Hepatocyte (in vitro differentiated cells): Measurements from ENCODE around the gene LRMDA. TPM values are rescaled to one million over a fixed set of nuclear protein-coding genes. Genes with fewer than 3 reads are reported as not detected.
A peak's percentile ranks its signal among the peaks of the same experiment; 100 is the strongest.

Experiments
- DNase-seq: peaks from one replicate; pipeline ENCODE4 v3.0.0-alpha.2; 2016; ENCODE audit warnings: low spot score
- H2AFZ ChIP-seq: fragments of 200-600 bp; sonication (generic); 2 replicates; pipeline ENCODE4 v1.6.0; 2016; ENCODE audit warnings: antibody characterized with exemption, mild to moderate bottlenecking
- H3K27ac ChIP-seq: fragments of 200-600 bp; sonication (generic); 2 replicates; pipeline ENCODE4 v1.5.1; 2016; ENCODE audit warnings: mild to moderate bottlenecking
- H3K27me3 ChIP-seq: fragments of 200-600 bp; sonication (generic); 2 replicates; pipeline ENCODE4 v1.6.1; 2016
- H3K36me3 ChIP-seq: fragments of 200-600 bp; sonication (generic); replicated peaks from 2 replicates; pipeline ENCODE4 v1.5.1; 2016; ENCODE audit warnings: low read depth; ENCODE audit not compliant: insufficient read depth
- H3K4me1 ChIP-seq: fragments of 200-600 bp; sonication (generic); 2 replicates; pipeline ENCODE4 v1.5.1; 2016; ENCODE audit warnings: mild to moderate bottlenecking, moderate library complexity; ENCODE audit not compliant: insufficient read depth
- H3K4me2 ChIP-seq: fragments of 200-600 bp; sonication (generic); 2 replicates; pipeline ENCODE4 v1.6.0; 2016
- H3K4me3 ChIP-seq: fragments of 200-600 bp; sonication (generic); 2 replicates; pipeline ENCODE4 v1.5.1; 2016; ENCODE audit warnings: mild to moderate bottlenecking
- H3K79me2 ChIP-seq: fragments of 200-600 bp; sonication (generic); 2 replicates; pipeline ENCODE4 v1.6.0; 2017; ENCODE audit warnings: mild to moderate bottlenecking
- H3K9me2 ChIP-seq: fragments of 200-600 bp; sonication (generic); replicated peaks from 2 replicates; pipeline ENCODE4 v1.6.0; 2017; ENCODE audit warnings: mild to moderate bottlenecking; ENCODE audit not compliant: insufficient read depth
- H3K9me3 ChIP-seq: fragments of 200-600 bp; sonication (generic); 2 replicates; pipeline ENCODE4 v1.5.1; 2016; ENCODE audit warnings: low read depth, mild to moderate bottlenecking
- H4K20me1 ChIP-seq: fragments of 200-600 bp; sonication (generic); 2 replicates; pipeline ENCODE4 v1.6.0; 2016; ENCODE audit warnings: mild to moderate bottlenecking; ENCODE audit not compliant: insufficient read depth, poor library complexity, severe bottlenecking
- CTCF ChIP-seq: fragments of 200-600 bp; sonication (generic); IDR thresholded peaks from 2 replicates; pipeline ENCODE4 v1.5.1; 2016; ENCODE audit warnings: antibody characterized with exemption, mild to moderate bottlenecking; ENCODE audit not compliant: poor library complexity
- EZH2 ChIP-seq: fragments of 200-600 bp; sonication (generic); IDR thresholded peaks from 2 replicates; pipeline ENCODE4 v1.6.1; 2016; ENCODE audit warnings: antibody characterized with exemption, mild to moderate bottlenecking, borderline replicate concordance
- EZH2phosphoT487 ChIP-seq: fragments of 200-600 bp; sonication (generic); IDR thresholded peaks from one replicate; pipeline ENCODE4 v1.6.1; 2018; ENCODE audit warnings: antibody characterized with exemption, mild to moderate bottlenecking, low read depth, moderate library complexity; ENCODE audit not compliant: unreplicated experiment, severe bottlenecking
- WGBS: methylation state at CpG from one replicate; pipeline ENCODE4 v1.1.6; 2016; ENCODE audit warnings: low lambda C conversion rate; ENCODE audit errors: missing lambda C conversion rate; 5-methylcytosine and 5-hydroxymethylcytosine counted together
- polyA plus RNA-seq: library from polyadenylated mRNA; unstranded; fragments of >200 nt; fragmentation: Nextera tagmentation; extraction: Ambion mirVana; gene quantifications from 2 replicates; pipeline ENCODE4 v1.2.1, GENCODE V29; 2016
- total RNA-seq: library from RNA; depleted of rRNA; stranded (reverse); fragments of >200 nt; gene quantifications from 2 replicates; pipeline ENCODE4 v1.2.3, GENCODE V29; 2014

LRMDA gene
- total and polyA plus RNA-seq, 2 experiments from 2014 or later, result 5.6 to 15.7 TPM

GRCh38 chr10:76113952-76114351 is 682.5 kb downstream of the LRMDA start:
- no peaks in the 10 kb centered on the region for H3K27me3 ChIP-seq
- no peak for TF ChIP-seq EZH2
- no peak for TF ChIP-seq EZH2phosphoT487
- TF ChIP-seq CTCF, result no peak

GRCh38 chr10:76114581-76115001 is 683.2 kb downstream of the LRMDA start:
- Histone ChIP-seq H3K9me2 (no peaks in the 10 kb centered on the region), H3K4me3 (no peak overlapping the region), H4K20me1 (no peaks in the 10 kb centered on the region), H2AFZ (no peak overlapping the region), H3K9me3 (no peaks in the 10 kb centered on the region), H3K36me3 (no peaks in the 10 kb centered on the region), H3K4me1 (peaks cover 44% of the 10 kb centered on the region), H3K4me2 (peak overlapping the region; percentile 74), H3K79me2 (no peaks in the 10 kb centered on the region), H3K27ac (peak overlapping the region; percentile 66), H3K27me3 (no peaks in the 10 kb centered on the region)
- DNase-seq, result no peak
- WGBS, result 43% methylated on average over 9 of the region's 9 CpGs
- no peak for TF ChIP-seq EZH2phosphoT487
- no peak for TF ChIP-seq EZH2

More at GRCh38 chr10:76113952-76114351, 682.5 kb downstream of the LRMDA start:
- Histone ChIP-seq H3K9me3 (no peaks in the 10 kb centered on the region), H4K20me1 (no peaks in the 10 kb centered on the region), H3K36me3 (no peaks in the 10 kb centered on the region), H3K4me3 (no peak overlapping the region), H3K9me2 (no peaks in the 10 kb centered on the region), H3K4me1 (peaks cover 44% of the 10 kb centered on the region), H2AFZ (no peak overlapping the region), H3K4me2 (peak overlapping the region; percentile 74), H3K27ac (peak overlapping the region; percentile 66), H3K79me2 (no peaks in the 10 kb centered on the region)
- no peak for DNase-seq
- 38% methylated on average over 4 of the region's 4 CpGs for WGBS

GRCh38 chr10:76115131-76115470 is 683.7 kb downstream of the LRMDA start:
- peak overlapping the region; percentile 66 for H3K27ac ChIP-seq
- DNase-seq, result no peak
- no peaks in the 10 kb centered on the region for H3K79me2 ChIP-seq
- H3K9me2 ChIP-seq, result no peaks in the 10 kb centered on the region
- H4K20me1 ChIP-seq, result no peaks in the 10 kb centered on the region
- peak overlapping the region; percentile 74 for H3K4me2 ChIP-seq
- 66% methylated on average over 6 of the region's 6 CpGs for WGBS
- H3K27me3 ChIP-seq, result no peaks in the 10 kb centered on the region
- peaks cover 44% of the 10 kb centered on the region for H3K4me1 ChIP-seq
- no peaks in the 10 kb centered on the region for H3K36me3 ChIP-seq
- H2AFZ ChIP-seq, result no peak overlapping the region
- TF ChIP-seq EZH2 (no peak), CTCF (no peak), EZH2phosphoT487 (no peak)
- no peaks in the 10 kb centered on the region for H3K9me3 ChIP-seq
- no peak overlapping the region for H3K4me3 ChIP-seq

GRCh38 chr10:76115471-76116155 is 684.2 kb downstream of the LRMDA start:
- peaks cover 44% of the 10 kb centered on the region for H3K4me1 ChIP-seq
- DNase-seq, result no peak
- H3K36me3 ChIP-seq, result no peaks in the 10 kb centered on the region
- H3K9me3 ChIP-seq, result no peaks in the 10 kb centered on the region
- H3K4me2 ChIP-seq, result no peak overlapping the region
- no peak overlapping the region for H3K4me3 ChIP-seq
- H2AFZ ChIP-seq, result no peak overlapping the region
- H3K27me3 ChIP-seq, result no peaks in the 10 kb centered on the region
- H3K9me2 ChIP-seq, result no peaks in the 10 kb centered on the region
- WGBS, result 66% methylated on average over 11 of the region's 11 CpGs
- no peak overlapping the region for H3K27ac ChIP-seq
- TF ChIP-seq CTCF, result no peak
- no peak for TF ChIP-seq EZH2phosphoT487
- no peak for TF ChIP-seq EZH2
- H3K79me2 ChIP-seq, result no peaks in the 10 kb centered on the region
- H4K20me1 ChIP-seq, result no peaks in the 10 kb centered on the region
